Stimulated activated CD8-positive, alpha-beta memory T cell treated with anti-CD3 and anti-CD28 coated beads, Interleukin-7, amount 100 ng/mL, for 48 hours (primary cell): ENCODE results near the gene MRPL21.

Experiments
- DNase-seq, 2 donors: peaks; one replicate each; pipeline ENCODE4 v3.0.0-alpha.2; 2020; ENCODE audit warnings: low read depth in 1 of 2; ENCODE audit errors: extremely low read depth in 1 of 2

Gene MRPL21

DNA sequence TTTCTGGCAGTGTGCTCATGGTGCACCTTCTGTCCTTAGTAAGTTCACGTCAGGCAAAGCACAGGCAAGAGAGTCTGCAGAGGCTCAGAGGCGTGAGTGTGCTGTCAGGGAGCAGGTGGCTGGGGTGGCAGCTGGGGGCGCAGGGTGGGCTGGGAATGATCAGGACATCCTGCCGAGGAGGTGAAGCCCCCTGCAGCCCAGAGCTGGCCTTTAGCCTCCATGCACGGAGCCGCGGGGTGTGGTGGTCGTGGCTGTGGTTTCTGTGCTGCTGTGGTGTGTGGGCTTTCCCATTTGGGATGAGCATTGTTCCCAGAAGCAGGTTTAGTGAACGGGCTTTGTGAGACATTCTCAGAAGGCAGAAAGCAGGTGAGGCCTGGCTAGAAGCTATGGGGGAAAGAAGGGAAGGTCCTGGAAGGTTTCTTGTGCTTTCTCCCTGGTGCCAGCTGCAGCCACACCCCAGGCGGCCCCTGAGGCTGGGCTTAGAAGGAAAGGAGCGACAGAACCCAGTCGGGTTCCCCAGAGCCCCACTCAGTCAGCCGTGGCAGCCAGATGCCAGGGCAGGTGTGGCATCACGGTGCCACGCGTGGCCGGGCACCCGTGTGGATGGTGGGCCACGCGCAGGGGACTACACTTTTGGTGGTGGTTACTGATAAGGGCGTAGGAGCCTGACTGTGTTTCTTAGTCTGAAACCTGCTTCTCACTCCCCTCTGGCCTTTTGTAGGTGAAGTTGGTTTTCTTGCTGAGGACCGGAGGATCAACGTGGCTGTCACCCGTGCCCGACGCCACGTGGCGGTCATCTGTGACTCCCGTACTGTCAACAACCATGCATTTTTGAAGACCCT lies 32.1 kb upstream of the MRPL21 start:
- DNase-seq: no peak

DNA sequence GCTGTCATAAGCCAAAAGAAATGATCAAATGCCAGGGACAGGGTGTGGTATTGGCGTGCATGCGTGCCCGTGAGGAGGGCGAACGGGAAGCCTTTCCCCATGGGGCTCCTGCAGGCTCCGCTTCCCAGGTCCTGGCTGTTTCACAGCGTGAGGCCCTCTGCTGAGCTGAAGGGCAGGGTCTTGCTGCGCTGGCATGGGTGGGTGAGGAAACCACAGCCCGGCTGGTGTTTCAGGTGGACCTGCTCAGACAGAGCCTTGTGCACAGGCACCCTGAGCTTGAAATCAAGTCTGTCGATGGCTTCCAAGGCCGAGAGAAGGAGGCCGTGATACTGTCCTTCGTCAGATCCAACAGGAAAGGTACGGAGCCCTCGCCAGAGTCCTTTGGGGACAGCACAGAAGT lies 31.4 kb upstream of the MRPL21 start:
- no peak for DNase-seq

- DNase-seq: no peak
Observed at GRCh38 chr11:68934666-68935065, 31.0 kb upstream of the MRPL21 start.

DNA sequence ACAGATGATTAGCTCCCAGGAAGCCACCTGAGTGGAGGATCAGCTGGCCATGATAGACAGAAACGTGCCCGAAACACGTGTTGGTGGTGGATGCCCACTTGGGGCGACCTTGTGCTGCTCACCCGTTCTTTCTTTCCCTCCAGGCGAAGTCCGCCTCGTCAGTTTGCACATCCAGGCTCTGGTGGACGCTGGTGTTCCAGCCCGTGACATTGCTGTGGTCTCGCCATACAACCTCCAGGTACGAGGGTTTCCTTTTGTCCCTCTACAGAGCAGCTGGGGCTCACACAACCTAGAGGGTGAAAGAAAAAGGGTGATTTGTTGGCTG lies 30.7 kb upstream of the MRPL21 start:
- no peak for DNase-seq

DNA sequence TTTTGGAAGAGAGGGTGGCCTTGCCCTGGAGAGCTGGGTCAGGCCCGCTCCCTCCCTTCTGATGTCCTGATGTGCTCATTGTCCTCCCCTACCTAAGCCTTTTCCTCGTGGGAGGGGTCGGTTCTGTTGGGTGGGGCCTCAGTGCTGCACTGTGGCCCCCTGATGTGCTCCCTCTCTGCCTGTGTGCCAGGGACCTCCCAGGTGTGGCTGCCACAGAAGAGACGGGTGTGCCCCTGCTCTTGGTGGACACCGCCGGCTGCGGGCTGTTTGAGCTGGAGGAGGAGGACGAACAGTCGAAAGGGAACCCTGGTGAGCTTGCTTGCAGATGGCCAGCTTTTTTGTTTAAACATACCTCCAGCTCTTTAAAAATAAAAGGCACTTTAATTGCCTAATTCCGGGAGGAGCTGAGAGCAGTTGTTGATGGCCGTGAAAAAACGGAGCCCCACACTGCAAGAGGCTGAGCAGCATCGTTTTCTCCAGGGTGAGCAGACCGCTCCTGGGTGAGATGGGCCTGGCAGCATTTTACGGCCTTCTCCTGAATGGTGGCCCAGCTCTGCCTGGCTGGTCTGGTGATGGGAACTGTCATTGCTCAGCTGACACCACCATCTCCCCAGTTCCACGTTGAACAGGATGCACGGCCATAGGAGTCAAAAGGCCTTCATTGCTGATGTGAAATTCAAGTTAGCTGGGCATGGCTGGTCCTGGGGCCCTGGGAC lies 30.1 kb upstream of the MRPL21 start:
- DNase-seq: no peak

GRCh38 chr11:68932933-68933577 lies 29.4 kb upstream of the MRPL21 start:
- DNase-seq: no peak

DNA sequence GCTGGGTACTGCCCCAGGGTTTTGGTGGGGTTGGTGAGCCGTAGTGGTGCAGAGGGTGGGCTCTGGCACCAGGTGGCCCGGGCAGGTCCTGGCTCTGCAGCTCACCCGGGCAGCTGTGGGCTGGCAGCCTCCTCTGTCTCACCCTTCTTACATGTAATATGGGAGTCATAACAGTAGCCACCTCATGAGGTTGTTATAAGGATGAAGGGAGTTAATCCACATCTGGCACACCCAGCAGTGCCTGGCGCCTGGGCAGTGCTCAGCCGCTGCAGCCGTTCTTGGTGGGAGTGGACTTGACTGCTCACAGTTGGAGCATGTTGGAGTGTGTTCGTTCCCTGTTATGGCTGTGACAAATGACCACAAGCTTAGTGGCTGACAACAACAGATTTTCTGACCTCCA lies 28.7 kb upstream of the MRPL21 start:
- no peak for DNase-seq

- DNase-seq: no peak
Observed at GRCh38 chr11:68931911-68932310, 28.3 kb upstream of the MRPL21 start.

- no peak for DNase-seq
Observed at GRCh38 chr11:68930991-68931855, 27.6 kb upstream of the MRPL21 start.

DNA sequence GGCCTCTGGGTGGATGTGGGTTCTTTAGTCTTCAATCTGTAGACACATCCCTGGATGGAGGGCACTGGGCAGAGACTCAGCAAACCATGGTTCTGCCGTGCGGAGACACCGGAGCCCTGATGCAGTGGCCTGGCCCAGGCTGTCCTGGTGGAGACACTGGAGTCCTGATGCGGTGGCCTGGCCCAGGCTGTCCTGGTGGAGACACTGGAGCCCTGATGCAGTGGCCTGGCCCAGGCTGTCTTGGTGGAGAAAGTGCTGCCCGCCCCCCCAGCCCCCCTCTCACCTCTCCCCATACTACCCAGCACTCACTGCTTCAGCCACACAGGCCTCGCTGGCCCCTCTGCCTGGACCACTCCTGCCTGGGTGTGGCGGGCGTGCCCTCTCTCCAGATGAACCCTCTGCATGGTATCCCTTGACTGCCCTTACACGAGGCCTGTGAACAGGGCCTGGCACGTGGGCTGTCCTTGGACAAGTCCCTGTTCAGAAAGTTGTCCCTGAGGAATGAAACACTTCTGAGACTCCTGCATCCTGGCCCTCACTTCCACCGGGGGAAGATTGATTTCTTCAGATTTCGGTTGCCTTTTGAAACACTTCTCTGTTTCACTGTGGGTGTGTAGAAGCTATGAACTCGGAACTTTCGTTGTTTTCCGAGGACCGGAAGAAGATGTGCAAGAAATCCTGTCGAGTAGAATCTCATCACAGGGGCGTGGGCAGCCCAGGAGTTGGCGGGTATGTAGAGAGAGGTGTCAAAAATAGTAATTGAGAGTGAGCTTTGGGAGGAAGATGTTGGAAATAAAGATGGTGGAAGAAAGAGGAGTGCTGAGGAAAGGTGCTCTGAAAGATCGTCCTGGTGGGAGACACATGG lies 26.3 kb upstream of the MRPL21 start:
- no peak for DNase-seq

DNA sequence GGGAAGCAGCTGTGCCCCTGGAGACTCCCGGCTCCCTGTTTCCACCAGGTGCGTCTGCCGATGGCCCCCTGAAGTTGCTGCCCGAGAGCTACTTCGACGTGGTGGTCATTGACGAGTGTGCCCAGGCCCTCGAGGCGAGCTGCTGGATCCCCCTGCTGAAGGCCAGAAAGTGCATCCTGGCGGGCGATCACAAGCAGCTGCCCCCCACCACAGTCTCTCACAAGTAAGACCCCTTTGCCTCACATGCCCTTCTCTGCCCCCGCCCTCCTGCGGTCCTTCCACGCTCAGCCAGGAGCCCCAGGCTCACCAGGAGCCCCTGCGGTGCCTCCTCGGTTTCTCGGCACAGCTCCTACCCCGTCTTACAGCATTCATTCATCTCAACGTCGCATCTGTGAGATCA lies 25.5 kb upstream of the MRPL21 start:
- no peak for DNase-seq

GRCh38 chr11:68928136-68928880 lies 24.7 kb upstream of the MRPL21 start:
- no peak for DNase-seq

GRCh38 chr11:68927280-68928135 lies 23.9 kb upstream of the MRPL21 start:
- DNase-seq: no peak

GRCh38 chr11:68925611-68926010 lies 22.0 kb upstream of the MRPL21 start:
- no peak for DNase-seq

DNA sequence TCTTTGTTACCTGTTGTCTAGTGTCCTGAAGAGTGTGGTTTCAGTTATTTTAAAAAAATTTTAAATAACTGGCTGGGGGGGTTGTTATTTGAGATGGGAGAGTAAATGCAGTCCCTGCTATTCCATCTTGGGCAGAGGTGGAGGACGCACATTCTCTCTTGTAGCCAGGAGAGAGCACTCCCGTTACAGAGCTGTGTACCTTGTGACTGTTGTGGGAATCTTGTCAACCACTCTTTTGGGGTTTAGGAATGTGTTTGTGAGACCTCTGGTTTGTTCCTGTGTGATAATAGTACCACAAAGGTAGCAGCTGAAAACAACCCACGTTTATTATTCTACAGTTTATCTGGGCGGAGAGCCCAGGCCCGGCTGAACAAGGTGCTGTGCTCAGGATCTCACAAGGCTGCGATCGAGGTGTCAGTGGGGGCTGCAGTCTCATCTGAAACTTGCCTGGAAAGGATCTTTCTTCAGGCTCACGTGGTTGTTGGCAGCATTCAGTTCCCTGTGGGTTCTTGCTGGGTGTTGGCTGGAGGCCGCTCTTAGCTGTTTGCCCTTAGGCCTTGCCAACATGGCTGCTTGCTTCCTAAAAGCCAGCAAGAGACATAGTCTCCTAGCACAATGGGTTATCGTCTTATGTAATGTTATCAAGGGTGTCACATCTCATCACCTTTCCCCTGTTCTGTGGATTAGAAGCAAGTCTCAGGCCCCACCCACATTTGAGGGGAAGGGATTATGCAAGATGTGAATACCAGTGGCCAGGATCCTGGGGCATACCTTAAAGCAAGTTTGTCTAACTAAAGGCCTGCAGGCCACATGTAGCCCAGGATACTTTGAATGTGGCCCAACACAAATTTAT lies 20.7 kb upstream of the MRPL21 start:
- DNase-seq: no peak

DNA sequence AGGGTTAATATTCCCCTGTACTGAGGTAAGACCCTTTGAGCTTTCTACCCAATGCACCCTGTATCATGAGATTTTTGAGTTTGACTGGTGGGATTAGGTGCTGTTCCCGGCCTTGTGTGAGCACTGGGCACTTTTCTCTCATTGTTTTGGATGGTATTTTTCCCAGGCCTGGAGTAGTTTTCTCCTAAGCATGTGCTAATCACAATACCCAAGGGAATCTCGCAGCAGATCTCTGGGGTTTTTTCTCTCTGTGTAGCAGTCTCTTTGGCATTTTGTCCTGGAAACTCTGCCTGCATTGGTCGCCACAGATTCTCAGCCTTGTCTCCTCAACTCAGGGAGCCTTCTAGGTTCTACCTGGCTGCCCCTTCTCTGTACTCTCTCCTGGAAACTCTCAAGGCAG lies 20.0 kb upstream of the MRPL21 start:
- DNase-seq: no peak

DNA sequence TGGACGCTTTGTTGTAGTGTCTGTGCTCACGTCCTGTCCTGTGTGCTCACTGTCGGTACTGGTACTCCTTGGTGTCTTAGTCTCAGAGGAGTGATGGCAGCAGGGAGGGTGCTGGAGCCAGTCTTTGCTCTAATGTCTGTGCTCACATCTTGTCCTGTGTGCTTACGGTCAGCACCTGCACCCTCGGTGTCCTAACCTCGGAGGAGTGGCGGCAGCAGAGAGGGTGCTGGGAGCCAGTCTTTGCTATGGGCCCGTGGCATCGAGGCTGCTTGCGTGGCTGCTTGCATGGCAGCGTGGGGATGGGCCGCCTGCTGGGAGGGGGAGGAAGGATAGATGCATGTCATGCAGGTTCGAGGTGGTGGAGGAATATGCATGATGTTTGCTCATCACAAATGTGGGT lies 12.8 kb upstream of the MRPL21 start:
- no peak for DNase-seq

DNA sequence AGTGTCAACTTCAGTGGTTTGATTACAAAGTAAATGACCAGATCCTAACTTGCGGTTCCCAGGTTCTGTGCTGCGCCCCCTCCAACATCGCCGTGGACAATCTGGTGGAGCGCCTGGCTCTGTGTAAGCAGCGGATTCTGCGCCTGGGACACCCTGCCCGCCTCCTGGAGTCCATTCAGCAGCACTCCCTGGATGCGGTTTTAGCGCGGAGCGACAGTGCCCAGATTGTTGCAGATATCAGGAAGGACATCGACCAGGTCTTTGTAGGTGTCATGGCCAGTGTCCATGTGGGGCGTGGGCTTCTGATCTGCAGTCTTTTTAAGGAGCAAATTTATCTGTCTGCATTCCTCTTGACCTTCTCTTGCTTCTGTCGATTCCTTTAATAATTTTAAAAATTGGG lies 11.1 kb upstream of the MRPL21 start:
- DNase-seq: no peak
